ENCODE measurements around the gene ZNF774.

DNA sequence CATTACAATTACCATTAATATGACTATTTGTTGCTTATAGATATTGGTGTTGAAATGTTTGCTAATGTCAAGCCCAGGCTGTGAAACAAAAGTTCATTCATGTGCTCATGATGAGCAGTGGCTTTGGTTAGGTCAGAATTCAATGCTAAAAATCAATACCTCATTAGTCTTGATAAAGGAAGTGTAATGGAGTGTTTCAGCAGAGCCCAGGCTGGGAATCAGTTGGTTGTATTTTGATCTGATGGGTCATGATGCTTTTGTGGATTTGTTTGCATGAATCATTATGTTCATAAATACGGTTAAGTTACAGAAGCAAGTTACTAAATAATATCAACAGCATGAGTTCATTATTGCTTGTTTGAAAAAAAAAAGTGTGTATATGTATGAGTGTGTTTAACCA is 13.6 kb upstream of the ZNF774 start:
- no peak for TF ChIP-seq EZH2 (IDR thresholded peaks at IDR 0.05; ENCODE audit: borderline replicate concordance, low read depth, low read length, severe bottlenecking)
- TF ChIP-seq, protein P1, sequence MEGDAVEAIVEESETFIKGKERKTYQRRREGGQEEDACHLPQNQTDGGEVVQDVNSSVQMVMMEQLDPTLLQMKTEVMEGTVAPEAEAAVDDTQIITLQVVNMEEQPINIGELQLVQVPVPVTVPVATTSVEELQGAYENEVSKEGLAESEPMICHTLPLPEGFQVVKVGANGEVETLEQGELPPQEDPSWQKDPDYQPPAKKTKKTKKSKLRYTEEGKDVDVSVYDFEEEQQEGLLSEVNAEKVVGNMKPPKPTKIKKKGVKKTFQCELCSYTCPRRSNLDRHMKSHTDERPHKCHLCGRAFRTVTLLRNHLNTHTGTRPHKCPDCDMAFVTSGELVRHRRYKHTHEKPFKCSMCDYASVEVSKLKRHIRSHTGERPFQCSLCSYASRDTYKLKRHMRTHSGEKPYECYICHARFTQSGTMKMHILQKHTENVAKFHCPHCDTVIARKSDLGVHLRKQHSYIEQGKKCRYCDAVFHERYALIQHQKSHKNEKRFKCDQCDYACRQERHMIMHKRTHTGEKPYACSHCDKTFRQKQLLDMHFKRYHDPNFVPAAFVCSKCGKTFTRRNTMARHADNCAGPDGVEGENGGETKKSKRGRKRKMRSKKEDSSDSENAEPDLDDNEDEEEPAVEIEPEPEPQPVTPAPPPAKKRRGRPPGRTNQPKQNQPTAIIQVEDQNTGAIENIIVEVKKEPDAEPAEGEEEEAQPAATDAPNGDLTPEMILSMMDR (IDR thresholded peaks at IDR 0.05; ENCODE audit: borderline replicate concordance, extremely low read depth, low read length, poor library complexity, severe bottlenecking) = no peak

Measured in DND-41 (cell line).